ENCODE data around the gene PAWR. TPM values are rescaled to one million over a fixed set of nuclear protein-coding genes. Genes with fewer than 3 reads are reported as not detected.
A peak's percentile ranks its signal among the peaks of the same experiment; 100 is the strongest.

Gene PAWR
- 146 TPM for polyA plus RNA-seq (ENCODE audit: insufficient read length)
- long read RNA-seq, donor 1, full-length matches to known transcripts: 10 of 10 reads
- long read RNA-seq, donor 1, partial matches to known transcripts: 0 of 10 reads
- long read RNA-seq, donor 1, other reads (novel, unspliced or antisense): 0 of 10 reads
- long read RNA-seq, donor 2, full-length matches to known transcripts: 13 of 19 reads
- long read RNA-seq, donor 2, partial matches to known transcripts: 6 of 19 reads
- long read RNA-seq, donor 2, other reads (novel, unspliced or antisense): 0 of 19 reads
- long read RNA-seq, donor 3, full-length matches to known transcripts: 10 of 10 reads
- long read RNA-seq, donor 3, partial matches to known transcripts: 0 of 10 reads
- long read RNA-seq, donor 3, other reads (novel, unspliced or antisense): 0 of 10 reads
- long read RNA-seq, donor 4: 0 reads
- long read RNA-seq, donor 5, full-length matches to known transcripts: 11 of 11 reads
- long read RNA-seq, donor 5, partial matches to known transcripts: 0 of 11 reads
- long read RNA-seq, donor 5, other reads (novel, unspliced or antisense): 0 of 11 reads
- long read RNA-seq, donor 6, full-length matches to known transcripts: 6 of 6 reads
- long read RNA-seq, donor 6, partial matches to known transcripts: 0 of 6 reads
- long read RNA-seq, donor 6, other reads (novel, unspliced or antisense): 0 of 6 reads
- long read RNA-seq, donor 7, full-length matches to known transcripts: 16 of 36 reads
- long read RNA-seq, donor 7, partial matches to known transcripts: 20 of 36 reads
- long read RNA-seq, donor 7, other reads (novel, unspliced or antisense): 0 of 36 reads
- long read RNA-seq, donor 8, full-length matches to known transcripts: 13 of 13 reads
- long read RNA-seq, donor 8, partial matches to known transcripts: 0 of 13 reads
- long read RNA-seq, donor 8, other reads (novel, unspliced or antisense): 0 of 13 reads

GRCh38 chr12:79690638-79691510, at the start of gene PAWR:
PAWR (minus strand) TSS chr12:79690964; CDS start chr12:79690244, 720 bp downstream.
- peak; percentile 87 for DNase-seq

GRCh38 chr12:79737875-79738718, 47.3 kb upstream of the PAWR start:
- peak; percentile 47 for DNase-seq

GRCh38 chr12:79732638-79733037, 41.9 kb upstream of the PAWR start:
- DNase-seq: no peak

GRCh38 chr12:79725987-79726386, 35.2 kb upstream of the PAWR start:
- no peak for DNase-seq

- no peak for DNase-seq
Measured at GRCh38 chr12:79717006-79717405, 26.2 kb upstream of the PAWR start.

- no peak for DNase-seq
Measured at GRCh38 chr12:79715308-79715707, 24.5 kb upstream of the PAWR start.

GRCh38 chr12:79710707-79711483, 20.1 kb upstream of the PAWR start:
- no peak for DNase-seq

- DNase-seq: no peak
Measured at GRCh38 chr12:79707830-79708229, 17.1 kb upstream of the PAWR start.

- DNase-seq: no peak
Measured at GRCh38 chr12:79706676-79707075, 15.9 kb upstream of the PAWR start.

GRCh38 chr12:79706156-79706555, 15.4 kb upstream of the PAWR start:
- no peak for DNase-seq

GRCh38 chr12:79698966-79699365, 8.2 kb upstream of the PAWR start:
- DNase-seq: no peak

GRCh38 chr12:79696416-79696815, 5.7 kb upstream of the PAWR start:
- DNase-seq: no peak

- DNase-seq: no peak
Measured at GRCh38 chr12:79692860-79693577, 2.3 kb upstream of the PAWR start.

- DNase-seq: no peak
Measured at GRCh38 chr12:79691511-79692248, 916 bp upstream of the PAWR start.

- no peak for DNase-seq
Measured at GRCh38 chr12:79690142-79690637, 574 bp downstream of the PAWR start.

GRCh38 chr12:79689477-79690141, 1.2 kb downstream of the PAWR start:
- no peak for DNase-seq

- peak; percentile 46 for DNase-seq
Measured at GRCh38 chr12:79689061-79689476, 1.7 kb downstream of the PAWR start.
